ENCODE results near the gene NCF2.

NCF2 gene

GRCh38 chr1:183554577-183554976 is 35.7 kb downstream of the NCF2 start:
- in situ Hi-C loops (cut with MboI; ENCODE audit: low sequenced_read_pairs) = no loop called here

- in situ Hi-C loops (cut with MboI; ENCODE audit: low sequenced_read_pairs) = no loop called here
These were observed 36.5 kb downstream of the NCF2 start for GRCh38 chr1:183553764-183554163.

GRCh38 chr1:183553331-183553730 is 36.9 kb downstream of the NCF2 start:
- in situ Hi-C loops (cut with MboI; ENCODE audit: low sequenced_read_pairs) = no loop called here

- in situ Hi-C loops (cut with MboI; ENCODE audit: low sequenced_read_pairs) = no loop called here
These were observed 37.4 kb downstream of the NCF2 start for GRCh38 chr1:183552891-183553290.

- in situ Hi-C loops (cut with MboI; ENCODE audit: low sequenced_read_pairs) = no loop called here
These were observed 37.8 kb downstream of the NCF2 start for GRCh38 chr1:183552441-183552840.

- in situ Hi-C loops (cut with MboI; ENCODE audit: low sequenced_read_pairs) = no loop called here
These were observed 38.3 kb downstream of the NCF2 start for GRCh38 chr1:183551924-183552323.

GRCh38 chr1:183550915-183551314 is 39.3 kb downstream of the NCF2 start:
- in situ Hi-C loops (cut with MboI; ENCODE audit: low sequenced_read_pairs) = no loop called here

- in situ Hi-C loops (cut with MboI; ENCODE audit: low sequenced_read_pairs) = no loop called here
These were observed 42.1 kb downstream of the NCF2 start for GRCh38 chr1:183548116-183548515.

- in situ Hi-C loops (cut with MboI; ENCODE audit: low sequenced_read_pairs) = no loop called here
These were observed 43.8 kb downstream of the NCF2 start for GRCh38 chr1:183546427-183546826.

- in situ Hi-C loops (cut with MboI; ENCODE audit: low sequenced_read_pairs) = no loop called here
These were observed 45.5 kb downstream of the NCF2 start for GRCh38 chr1:183544598-183545297.

GRCh38 chr1:183543619-183544204 is 46.5 kb downstream of the NCF2 start:
- in situ Hi-C loops (cut with MboI; ENCODE audit: low sequenced_read_pairs) = no loop called here

- in situ Hi-C loops (cut with MboI; ENCODE audit: low sequenced_read_pairs) = no loop called here
These were observed 52.9 kb downstream of the NCF2 start for GRCh38 chr1:183537405-183537804.

GRCh38 chr1:183533617-183534174 is 56.6 kb downstream of the NCF2 start:
- in situ Hi-C loops (cut with MboI; ENCODE audit: low sequenced_read_pairs) = no loop called here

- in situ Hi-C loops (cut with MboI; ENCODE audit: low sequenced_read_pairs) = no loop called here
These were observed 61.7 kb downstream of the NCF2 start for GRCh38 chr1:183528577-183528976.

- in situ Hi-C loops (cut with MboI; ENCODE audit: low sequenced_read_pairs) = no loop called here
These were observed 68.2 kb downstream of the NCF2 start for GRCh38 chr1:183522104-183522503.

GRCh38 chr1:183520379-183520778 is 69.9 kb downstream of the NCF2 start:
- in situ Hi-C loops (cut with MboI; ENCODE audit: low sequenced_read_pairs) = no loop called here

- in situ Hi-C loops (cut with MboI; ENCODE audit: low sequenced_read_pairs) = no loop called here
These were observed 72.9 kb downstream of the NCF2 start for GRCh38 chr1:183517401-183517800.

- in situ Hi-C loops (cut with MboI; ENCODE audit: low sequenced_read_pairs) = no loop called here
These were observed 73.5 kb downstream of the NCF2 start for GRCh38 chr1:183516725-183517124.

- in situ Hi-C loops (cut with MboI; ENCODE audit: low sequenced_read_pairs) = no loop called here
These were observed 75.1 kb downstream of the NCF2 start for GRCh38 chr1:183515002-183515689.

GRCh38 chr1:183514235-183514634 is 76.0 kb downstream of the NCF2 start:
- in situ Hi-C loops (cut with MboI; ENCODE audit: low sequenced_read_pairs) = no loop called here

- in situ Hi-C loops (cut with MboI; ENCODE audit: low sequenced_read_pairs) = no loop called here
These were observed 77.8 kb downstream of the NCF2 start for GRCh38 chr1:183512450-183512849.

- in situ Hi-C loops (cut with MboI; ENCODE audit: low sequenced_read_pairs) = no loop called here
These were observed 81.6 kb downstream of the NCF2 start for GRCh38 chr1:183508694-183509093.

All from HL-60/S4 (cell line).